Stimulated activated CD8-positive, alpha-beta memory T cell treated with anti-CD3 and anti-CD28 coated beads, Interleukin-4, amount 100 ng/mL, for 1 hour (primary cell): ENCODE measurements around the gene STAC3.

ENCODE experiments used
- DNase-seq, 2 donors: peaks; one replicate each; pipeline ENCODE4 v3.0.0-alpha.2; 2020; ENCODE audit warnings: low read depth in 2 of 2, low spot score in 1 of 2

STAC3 gene

GRCh38 chr12:57212701-57213057 is 38.3 kb downstream of the STAC3 start:
- DNase-seq: no peak

GRCh38 chr12:57211791-57212700 is 38.9 kb downstream of the STAC3 start:
- no peak for DNase-seq

DNA sequence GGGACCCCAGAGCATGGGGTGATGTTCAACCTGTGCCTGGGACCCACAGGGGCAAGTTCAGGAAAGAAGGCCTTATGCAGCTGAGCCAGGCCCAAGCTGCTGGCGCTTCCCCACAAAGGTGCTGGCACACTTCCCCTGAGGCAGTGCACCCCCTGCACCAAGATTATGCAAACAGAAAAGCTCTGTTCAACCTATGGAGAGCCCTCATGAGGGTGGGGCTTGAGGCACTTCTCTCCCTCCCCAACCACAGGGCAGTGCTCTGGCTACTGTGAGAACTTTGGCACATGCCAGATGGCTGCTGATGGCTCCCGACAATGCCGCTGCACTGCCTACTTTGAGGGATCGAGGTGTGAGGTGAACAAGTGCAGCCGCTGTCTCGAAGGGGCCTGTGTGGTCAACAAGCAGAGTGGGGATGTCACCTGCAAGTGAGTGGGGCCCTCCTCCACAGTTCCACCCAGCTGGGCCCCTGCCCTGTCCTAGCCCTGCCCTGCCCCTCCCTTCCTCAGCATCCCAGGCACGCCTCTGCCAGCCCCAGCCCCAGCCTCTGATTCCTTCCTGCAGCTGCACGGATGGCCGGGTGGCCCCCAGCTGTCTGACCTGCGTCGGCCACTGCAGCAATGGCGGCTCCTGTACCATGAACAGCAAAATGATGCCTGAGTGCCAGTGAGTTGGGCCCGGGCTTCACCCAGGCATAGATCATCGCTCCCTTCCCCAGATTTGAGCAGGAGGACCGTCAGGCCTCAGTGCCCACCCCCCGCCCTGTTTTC is 39.9 kb downstream of the STAC3 start:
- no peak for DNase-seq

DNA sequence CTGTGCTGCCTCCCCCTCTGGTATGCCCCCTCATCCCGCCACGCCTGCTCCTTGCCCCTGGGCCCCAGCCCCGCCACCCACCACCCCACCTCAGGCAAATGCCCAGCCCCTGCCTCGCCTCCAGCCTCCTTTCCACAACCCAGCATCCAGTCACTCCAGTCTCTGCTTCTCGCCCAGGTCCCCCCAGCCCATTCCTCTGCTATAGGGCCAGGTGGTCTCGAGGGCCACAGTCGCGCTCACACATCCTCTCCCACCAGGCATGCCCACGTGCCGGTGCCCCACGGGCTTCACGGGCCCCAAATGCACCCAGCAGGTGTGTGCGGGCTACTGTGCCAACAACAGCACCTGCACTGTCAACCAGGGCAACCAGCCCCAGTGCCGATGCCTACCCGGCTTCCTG is 40.5 kb downstream of the STAC3 start:
- no peak for DNase-seq

- no peak for DNase-seq
Observed at GRCh38 chr12:57209916-57210315, 41.1 kb downstream of the STAC3 start.

DNA sequence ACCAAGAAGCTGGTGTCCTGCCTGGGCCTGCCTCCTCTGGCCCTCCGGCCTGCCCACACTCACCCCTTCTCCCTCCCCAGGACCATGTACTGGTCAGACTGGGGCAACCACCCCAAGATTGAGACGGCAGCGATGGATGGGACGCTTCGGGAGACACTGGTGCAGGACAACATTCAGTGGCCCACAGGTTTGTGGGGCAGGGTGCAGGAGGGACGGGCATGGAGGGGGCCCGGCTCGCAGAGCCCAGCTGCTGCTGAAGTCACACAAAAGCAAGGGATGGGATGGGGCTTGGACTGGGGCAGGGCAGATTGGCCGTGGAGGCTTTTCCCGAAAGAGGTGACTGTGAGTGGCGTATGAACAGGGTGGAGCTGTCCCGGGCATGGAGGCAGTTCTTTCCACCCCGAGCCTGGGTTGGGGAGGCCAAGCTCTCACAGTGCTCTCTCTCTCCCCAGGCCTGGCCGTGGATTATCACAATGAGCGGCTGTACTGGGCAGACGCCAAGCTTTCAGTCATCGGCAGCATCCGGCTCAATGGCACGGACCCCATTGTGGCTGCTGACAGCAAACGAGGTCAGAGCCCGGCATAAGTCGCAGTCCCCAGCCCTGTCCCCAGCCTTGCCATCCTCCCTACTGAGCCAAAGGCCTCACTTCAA is 42.2 kb downstream of the STAC3 start:
- no peak for DNase-seq

DNA sequence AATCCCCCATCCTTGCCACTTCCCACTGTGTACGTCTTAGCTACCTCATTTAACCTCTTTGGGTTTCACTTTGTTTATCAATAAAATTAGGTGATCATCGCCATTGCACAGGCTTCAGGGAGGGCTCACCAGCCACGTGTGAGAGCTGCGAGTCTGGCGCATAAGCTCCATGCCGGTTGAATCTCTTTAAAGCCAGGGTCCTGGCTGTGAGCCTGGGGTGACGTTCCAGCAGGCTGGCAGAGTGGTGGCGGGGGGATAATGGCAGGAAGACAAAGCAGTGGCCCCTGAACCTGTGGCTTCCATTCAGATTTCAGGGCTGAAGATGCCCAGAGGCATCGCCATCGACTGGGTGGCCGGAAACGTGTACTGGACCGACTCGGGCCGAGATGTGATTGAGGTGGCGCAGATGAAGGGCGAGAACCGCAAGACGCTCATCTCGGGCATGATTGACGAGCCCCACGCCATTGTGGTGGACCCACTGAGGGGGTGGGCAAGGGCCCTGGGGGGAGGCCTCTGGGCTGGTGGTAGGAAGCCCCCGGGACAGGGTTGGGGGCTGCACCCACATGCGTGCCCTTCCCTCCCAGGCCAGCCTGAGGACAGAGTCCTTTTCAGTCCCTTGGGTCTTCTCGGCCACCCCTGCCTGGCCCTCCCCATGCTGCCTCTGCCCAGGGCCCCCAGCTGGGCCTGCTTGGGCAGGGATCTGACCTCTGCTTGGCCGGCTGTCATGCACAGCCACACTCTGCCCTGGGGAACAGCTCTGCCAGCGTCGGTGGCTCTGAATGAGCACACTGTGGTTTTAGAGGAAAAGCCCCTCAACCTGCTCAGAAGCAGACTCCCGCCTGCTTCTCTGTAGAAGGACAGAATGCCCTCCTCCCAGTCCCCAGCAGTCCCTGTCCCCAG is 43.0 kb downstream of the STAC3 start:
- DNase-seq: no peak

DNA sequence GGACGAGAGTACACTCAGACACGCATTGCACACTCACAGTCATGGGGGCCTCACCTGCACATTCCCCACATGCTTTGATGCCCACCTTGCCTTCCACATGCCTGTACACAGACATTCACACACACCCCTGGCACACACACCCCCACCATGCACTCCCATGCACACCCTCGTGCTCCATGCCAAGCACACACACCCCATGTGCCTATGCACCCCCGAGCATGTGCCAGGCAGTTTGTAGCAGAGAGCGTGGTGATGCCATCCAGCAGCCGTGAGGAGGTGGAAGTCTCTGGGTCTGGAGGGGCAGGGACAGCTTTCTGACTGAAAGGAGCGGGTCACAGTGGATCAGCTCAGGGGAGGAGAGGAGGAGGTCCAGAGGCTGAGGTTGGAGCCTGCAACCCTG is 45.1 kb downstream of the STAC3 start:
- no peak for DNase-seq

DNA sequence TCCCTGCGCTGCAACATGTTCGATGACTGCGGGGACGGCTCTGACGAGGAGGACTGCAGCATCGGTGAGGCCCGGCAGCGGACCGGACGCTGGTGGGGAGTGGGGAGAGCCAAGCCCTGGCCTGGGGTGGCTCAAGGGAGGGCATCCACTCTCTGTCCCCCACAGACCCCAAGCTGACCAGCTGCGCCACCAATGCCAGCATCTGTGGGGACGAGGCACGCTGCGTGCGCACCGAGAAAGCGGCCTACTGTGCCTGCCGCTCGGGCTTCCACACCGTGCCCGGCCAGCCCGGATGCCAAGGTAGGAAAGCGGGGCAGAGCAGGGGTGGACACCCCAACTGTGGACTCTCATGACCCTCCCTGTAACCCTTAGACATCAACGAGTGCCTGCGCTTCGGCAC is 45.8 kb downstream of the STAC3 start:
- no peak for DNase-seq

GRCh38 chr12:57204454-57204853 is 46.5 kb downstream of the STAC3 start:
- DNase-seq: no peak

- DNase-seq: no peak
Observed at GRCh38 chr12:57203791-57204190, 47.2 kb downstream of the STAC3 start.

DNA sequence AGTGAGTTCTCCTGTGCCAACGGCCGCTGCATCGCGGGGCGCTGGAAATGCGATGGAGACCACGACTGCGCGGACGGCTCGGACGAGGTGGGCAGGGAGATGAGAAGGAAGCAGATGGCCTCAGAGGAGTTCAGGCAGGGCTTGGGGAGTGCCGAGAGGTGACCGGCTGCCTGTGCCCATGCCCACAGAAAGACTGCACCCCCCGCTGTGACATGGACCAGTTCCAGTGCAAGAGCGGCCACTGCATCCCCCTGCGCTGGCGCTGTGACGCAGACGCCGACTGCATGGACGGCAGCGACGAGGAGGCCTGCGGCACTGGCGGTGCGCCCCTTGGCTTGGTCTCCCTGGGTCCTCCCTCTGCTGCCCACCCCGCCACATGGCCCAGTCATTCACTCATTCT is 47.8 kb downstream of the STAC3 start:
- no peak for DNase-seq

GRCh38 chr12:57202321-57202720 is 48.7 kb downstream of the STAC3 start:
- DNase-seq: no peak

DNA sequence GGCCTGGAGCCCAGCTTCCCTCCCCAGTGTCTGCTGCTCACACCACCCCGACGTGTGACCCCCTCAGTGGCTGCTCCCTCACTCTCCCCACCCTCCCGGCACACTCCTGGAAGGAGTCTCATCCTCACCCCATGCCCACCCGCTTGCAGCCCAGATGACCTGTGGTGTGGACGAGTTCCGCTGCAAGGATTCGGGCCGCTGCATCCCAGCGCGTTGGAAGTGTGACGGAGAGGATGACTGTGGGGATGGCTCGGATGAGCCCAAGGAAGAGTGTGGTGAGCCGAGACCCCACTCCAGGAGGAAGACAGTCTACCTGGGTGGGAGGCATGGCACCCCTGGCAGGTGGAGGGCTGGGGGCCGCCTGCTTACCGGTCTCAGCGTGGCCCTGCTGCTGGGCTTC is 49.4 kb downstream of the STAC3 start:
- DNase-seq: no peak

DNA sequence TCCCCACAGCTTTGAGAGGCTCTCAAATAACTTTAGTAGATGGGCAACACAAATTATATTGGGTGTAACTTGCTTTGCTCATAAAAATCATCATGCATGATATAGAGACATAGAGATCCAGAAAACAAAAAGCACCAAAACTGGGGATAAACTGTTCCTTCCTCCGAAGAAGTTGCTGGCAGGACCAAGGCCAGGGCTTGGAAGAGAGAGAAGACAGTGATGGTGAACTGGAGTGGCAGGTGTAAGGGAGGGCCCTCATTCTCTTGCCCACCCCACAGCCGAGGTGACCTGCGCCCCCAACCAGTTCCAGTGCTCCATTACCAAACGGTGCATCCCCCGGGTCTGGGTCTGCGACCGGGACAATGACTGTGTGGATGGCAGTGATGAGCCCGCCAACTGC is 49.8 kb downstream of the STAC3 start:
- no peak for DNase-seq

- DNase-seq: no peak
Observed at GRCh38 chr12:57200497-57200896, 50.5 kb downstream of the STAC3 start.

DNA sequence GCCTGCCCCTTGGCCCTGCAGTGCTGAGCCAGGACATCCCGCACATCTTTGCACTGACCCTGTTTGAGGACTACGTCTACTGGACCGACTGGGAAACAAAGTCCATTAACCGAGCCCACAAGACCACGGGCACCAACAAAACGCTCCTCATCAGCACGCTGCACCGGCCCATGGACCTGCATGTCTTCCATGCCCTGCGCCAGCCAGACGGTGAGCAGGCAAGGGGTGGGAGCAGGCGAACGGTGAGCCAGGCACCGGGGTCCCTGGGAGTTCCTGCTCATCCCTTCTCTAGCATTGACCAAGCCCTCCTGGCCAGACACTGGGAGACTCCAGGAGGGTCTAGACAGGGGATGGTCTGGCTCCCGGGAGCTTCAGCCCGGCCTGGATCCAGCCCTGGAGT is 51.8 kb downstream of the STAC3 start:
- DNase-seq: no peak

DNA sequence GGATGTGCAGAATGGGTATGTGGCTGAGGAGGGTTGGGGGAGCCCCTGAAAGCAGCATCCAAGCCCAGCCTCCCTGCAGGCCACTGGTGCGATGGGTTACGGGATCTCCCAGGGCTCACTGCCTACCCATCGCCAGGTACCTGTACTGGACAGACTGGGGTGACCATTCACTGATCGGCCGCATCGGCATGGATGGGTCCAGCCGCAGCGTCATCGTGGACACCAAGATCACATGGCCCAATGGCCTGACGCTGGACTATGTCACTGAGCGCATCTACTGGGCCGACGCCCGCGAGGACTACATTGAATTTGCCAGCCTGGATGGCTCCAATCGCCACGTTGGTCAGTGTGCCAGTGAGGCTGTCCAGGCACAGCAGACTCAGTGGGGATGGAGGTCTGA is 52.7 kb downstream of the STAC3 start:
- DNase-seq: no peak

DNA sequence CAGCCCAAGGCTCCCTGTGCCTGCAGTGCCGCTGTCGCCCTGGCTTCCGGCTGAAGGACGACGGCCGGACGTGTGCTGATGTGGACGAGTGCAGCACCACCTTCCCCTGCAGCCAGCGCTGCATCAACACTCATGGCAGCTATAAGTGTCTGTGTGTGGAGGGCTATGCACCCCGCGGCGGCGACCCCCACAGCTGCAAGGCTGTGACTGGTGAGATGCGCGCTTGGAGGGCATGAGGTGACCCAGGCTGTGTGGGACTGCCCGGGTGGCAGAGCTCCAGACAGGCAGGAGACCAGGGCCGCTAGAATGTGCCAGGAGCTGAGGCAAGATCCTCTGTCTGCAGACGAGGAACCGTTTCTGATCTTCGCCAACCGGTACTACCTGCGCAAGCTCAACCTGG is 54.0 kb downstream of the STAC3 start:
- DNase-seq: no peak

DNA sequence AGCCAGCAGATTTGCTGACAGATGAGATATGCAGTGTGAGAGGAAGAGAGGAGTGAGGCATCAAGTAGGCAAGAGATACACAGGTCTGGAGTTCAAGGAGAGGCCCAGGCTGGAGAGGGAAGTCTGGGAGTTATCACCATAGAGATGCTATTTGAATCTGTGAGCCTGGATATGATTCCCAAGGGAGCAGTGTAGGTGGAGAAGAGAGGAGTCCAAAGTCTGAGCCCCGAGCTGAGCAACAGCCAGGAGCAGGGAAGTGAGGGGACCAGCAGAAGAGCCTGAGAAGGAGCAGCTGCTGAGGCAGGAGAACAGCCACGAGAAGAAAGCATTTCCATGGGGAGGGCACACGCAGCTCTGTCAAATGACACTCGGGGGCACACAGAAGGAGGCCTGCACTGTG is 54.5 kb downstream of the STAC3 start:
- DNase-seq: no peak
